ENCODE data around the gene FOXR1.
A peak's percentile ranks its signal among the peaks of the same experiment; 100 is the strongest.

FOXR1 gene

GRCh38 chr11:119028346-119029068 lies 56.9 kb downstream of the FOXR1 start:
- no peak for DNase-seq

GRCh38 chr11:119029069-119029339 lies 57.4 kb downstream of the FOXR1 start:
- DNase-seq = no peak

GRCh38 chr11:119029340-119030028 lies 57.9 kb downstream of the FOXR1 start:
- peak; percentile 37 for DNase-seq

- DNase-seq = no peak
Measured at GRCh38 chr11:119030029-119030328, 58.4 kb downstream of the FOXR1 start.

GRCh38 chr11:119030329-119031047 lies 58.9 kb downstream of the FOXR1 start, which contains the start of gene SLC37A4:
Gene SLC37A4, minus strand, starts transcription at chr11:119030877.
- DNase-seq = peak; percentile 99
